Measurements from ENCODE around the gene WDFY4.

DNA sequence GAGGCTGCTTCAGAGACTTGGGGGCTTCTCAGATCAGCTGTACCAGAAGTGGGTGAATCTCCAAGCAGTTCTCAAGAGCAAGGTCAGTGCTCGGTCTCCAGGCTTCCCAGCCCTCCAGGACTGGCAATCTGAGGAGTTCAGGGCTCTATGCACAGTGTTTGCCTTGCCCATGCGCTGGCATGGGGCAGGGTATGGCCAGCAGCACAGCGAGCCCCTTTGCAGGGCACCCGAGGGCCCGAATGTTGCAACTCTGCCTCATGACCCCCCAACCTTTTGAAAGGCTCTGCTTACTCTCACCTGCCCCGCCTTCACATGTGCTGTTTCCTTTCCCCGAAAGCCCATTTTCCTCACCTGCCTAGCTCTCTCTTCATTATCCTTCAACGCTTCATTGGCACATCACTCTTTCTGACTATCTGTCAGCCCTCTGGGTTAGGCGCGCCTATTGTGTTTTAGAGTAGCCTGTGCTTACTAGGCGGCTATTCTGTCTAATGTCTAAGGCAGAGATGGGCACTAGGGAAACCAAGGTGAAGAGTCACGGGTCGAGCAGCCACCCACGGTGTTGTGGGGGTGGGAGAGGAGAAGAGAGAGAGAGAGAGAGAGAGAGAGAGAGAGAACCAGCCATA lies 83.6 kb downstream of the WDFY4 start:
- TF ChIP-seq POLR2A (IDR thresholded peaks at IDR 0.05; ENCODE audit: low read depth, low read length): no peak
- no peak for TF ChIP-seq POLR2AphosphoS5 (IDR thresholded peaks at IDR 0.05; ENCODE audit: low read depth, low read length)
- no peak for TF ChIP-seq PAX5 (IDR thresholded peaks at IDR 0.05; ENCODE audit: insufficient read depth, low read length, severe bottlenecking)
- TF ChIP-seq TAF1 (IDR thresholded peaks at IDR 0.05; ENCODE audit: low read depth, low read length): no peak
- no peak for TF ChIP-seq SPI1 (IDR thresholded peaks at IDR 0.05; ENCODE audit: low read depth, low read length)

All from GM12891 (cell line).